K562 (cell line): ENCODE measurements around the gene PLEKHN1. TPM values are rescaled to one million over a fixed set of nuclear protein-coding genes. Genes with fewer than 3 reads are reported as not detected.

ENCODE experiments used
- BRF1 ChIP-seq: IDR thresholded peaks from 3 replicates; pipeline ENCODE4 v1.6.1; 2011; ENCODE audit warnings: borderline replicate concordance, mild to moderate bottlenecking; ENCODE audit not compliant: insufficient read length; ENCODE audit errors: extremely low read depth
- CHD4 ChIP-seq: fragments of 200-600 bp; sonication (generic); IDR thresholded peaks from 3 replicates; pipeline ENCODE4 v1.6.1; 2012; ENCODE audit warnings: low read depth, mild to moderate bottlenecking, mixed read lengths, low read length, inconsistent platforms; ENCODE audit not compliant: insufficient read depth, insufficient replicate concordance, poor library complexity, severe bottlenecking
- DIDO1 ChIP-seq: fragments of 450-650 bp; IDR thresholded peaks from 2 replicates; pipeline ENCODE4 v1.6.1; 2016; ENCODE audit warnings: low read depth, missing biosample characterization, missing genetic modification characterization
- ETV5 ChIP-seq: sonication (generic); formaldehyde crosslinking; IDR thresholded peaks from 2 replicates; pipeline ENCODE4 v1.4.0; 2020; ENCODE audit warnings: low read depth, mild to moderate bottlenecking, missing genetic modification reagents
- KDM5B ChIP-seq: fragments of 200-600 bp; sonication (generic); IDR thresholded peaks from 2 replicates; pipeline ENCODE4 v1.6.1; 2012; ENCODE audit warnings: low read depth, mild to moderate bottlenecking, moderate library complexity, low read length, control low read depth, inconsistent platforms; ENCODE audit not compliant: insufficient replicate concordance
- POLR3A ChIP-seq: IDR thresholded peaks from 2 replicates; pipeline ENCODE4 v1.6.1; 2011; ENCODE audit warnings: borderline replicate concordance, mild to moderate bottlenecking, moderate library complexity; ENCODE audit not compliant: insufficient read length, insufficient read depth; ENCODE audit errors: extremely low read depth
- RBM14 ChIP-seq: fragments of 200-400 bp; formaldehyde crosslinking; IDR thresholded peaks from 2 replicates; pipeline ENCODE4 v1.6.1; 2018; ENCODE audit warnings: low read depth, mild to moderate bottlenecking, low read length, moderate library complexity, borderline replicate concordance; ENCODE audit not compliant: insufficient read depth
- SMARCA4 ChIP-seq: fragments of 450-650 bp; IDR thresholded peaks from 2 replicates; pipeline ENCODE4 v1.6.1; 2016
- STAT6 ChIP-seq: sonication (generic); formaldehyde crosslinking; IDR thresholded peaks from 2 replicates; pipeline ENCODE4 v1.8.1; 2023; ENCODE audit warnings: mild to moderate bottlenecking, missing genetic modification reagents
- TBL1XR1 ChIP-seq, 2 experiments: IDR thresholded peaks; 2 replicates each; pipeline ENCODE4 v1.6.1; 2012; ENCODE audit warnings: improper control_type of control experiment in 2 of 2, low read length in 2 of 2, mild to moderate bottlenecking in 1 of 2
- TEAD4 ChIP-seq, 2 experiments: sonication (generic) in 1 of 2; formaldehyde crosslinking in 1 of 2; IDR thresholded peaks; 2 replicates each; pipeline versions ENCODE4 v1.6.1 to v1.8.0; 2012 to 2022; ENCODE audit warnings: borderline replicate concordance in 1 of 2, inconsistent platforms in 1 of 2, low read length in 1 of 2, mild to moderate bottlenecking in 1 of 2, missing genetic modification reagents in 1 of 2
- ZBTB12 ChIP-seq: fragments of 250-450 bp; sonication (Bioruptor Pico); IDR thresholded peaks from 2 replicates; pipeline ENCODE4 v1.4.0; 2020
- ZNF3 ChIP-seq: fragments of 250-450 bp; sonication (Bioruptor Pico); IDR thresholded peaks from 2 replicates; pipeline ENCODE4 v1.5.0; 2021; ENCODE audit warnings: mild to moderate bottlenecking, moderate library complexity
- ZNF384 ChIP-seq: IDR thresholded peaks from 2 replicates; pipeline ENCODE4 v1.6.1; 2012; ENCODE audit warnings: low read depth, low read length, improper control_type of control experiment
- ZNF655 ChIP-seq: fragments of 250-450 bp; sonication (Bioruptor Pico); IDR thresholded peaks from 2 replicates; pipeline ENCODE4 v1.5.0; 2021
- polyA plus RNA-seq, 8 experiments: library from polyadenylated mRNA; depleted of rRNA in 4 of 8; stranded (reverse) in 5 of 8; unstranded in 3 of 8; fragments of >200 nt; fragmentation: Nextera tagmentation in 2 of 8; fragmentation: Illumina TruSeq in 1 of 8; extraction: Ambion mirVana in 2 of 8; extraction: Trizol in 1 of 8; gene quantifications; 2 replicates each; pipeline versions ENCODE4 v1.2.1 to v1.2.3, GENCODE V29; 2011 to 2014; ENCODE audit warnings: inconsistent platforms in 1 of 8, missing spikeins in 1 of 8
- total RNA-seq, 7 experiments: library from RNA; depleted of rRNA in 6 of 7; stranded (reverse); fragments of >200 nt in 6 of 7; fragmentation: Illumina TruSeq in 2 of 7; extraction: Trizol in 2 of 7; gene quantifications; 2 replicates each; pipeline versions ENCODE4 v1.2.1 to v1.2.3, GENCODE V29; 2011 to 2021; ENCODE audit warnings: low replicate concordance in 1 of 7
- TF ChIP-seq, protein P1 (sequence below): IDR thresholded peaks from 2 replicates; pipeline ENCODE4 v1.6.1; 2012; ENCODE audit warnings: low read depth, low read length, improper control_type of control experiment, borderline replicate concordance
- TF ChIP-seq, protein P2 (sequence below): fragments of 250-450 bp; sonication (Bioruptor Pico); IDR thresholded peaks from 2 replicates; pipeline ENCODE4 v1.8.0; 2022; ENCODE audit warnings: inconsistent platforms

The PLEKHN1 gene
- total and polyA plus RNA-seq, 9 of the 15 experiments (the other 6 are each of a cell fraction or from before 2014, with no cell fraction given): 0.07 to 1.5 (median 0.13) TPM; not detected in 2

GRCh38 chr1:1000357-1001056 is 34.2 kb downstream of the PLEKHN1 start (continued):
- TF ChIP-seq TEAD4 (IDR thresholded peaks at IDR 0.05; ENCODE audit: low read length) (peak; percentile 48), TEAD4 (CRISPR knock-in tag; IDR thresholded peaks at IDR 0.05; ENCODE audit: borderline replicate concordance) (peak; percentile 96; the same call in 1 of the 2 replicates), TBL1XR1 (IDR thresholded peaks at IDR 0.05; ENCODE audit: low read length in 2 of 2) (peak; percentile 78 to 99; a peak in 3 of 4 replicates), BRF1 (no peak), ETV5 (peak; percentile 70), KDM5B (no peak), STAT6 (peak; percentile 97), ZNF384 (no peak), SMARCA4 (0 out of 2 replicates have a peak, but pooled peaks have one; percentile 14), ZBTB12 (CRISPR knock-in tag) (peak; percentile 100), DIDO1 (no peak), CHD4 (no peak), ZNF655 (CRISPR knock-in tag) (no peak), RBM14 (no peak), POLR3A (no peak), ZNF3 (CRISPR knock-in tag) (no peak)
- TF ChIP-seq, protein P1, sequence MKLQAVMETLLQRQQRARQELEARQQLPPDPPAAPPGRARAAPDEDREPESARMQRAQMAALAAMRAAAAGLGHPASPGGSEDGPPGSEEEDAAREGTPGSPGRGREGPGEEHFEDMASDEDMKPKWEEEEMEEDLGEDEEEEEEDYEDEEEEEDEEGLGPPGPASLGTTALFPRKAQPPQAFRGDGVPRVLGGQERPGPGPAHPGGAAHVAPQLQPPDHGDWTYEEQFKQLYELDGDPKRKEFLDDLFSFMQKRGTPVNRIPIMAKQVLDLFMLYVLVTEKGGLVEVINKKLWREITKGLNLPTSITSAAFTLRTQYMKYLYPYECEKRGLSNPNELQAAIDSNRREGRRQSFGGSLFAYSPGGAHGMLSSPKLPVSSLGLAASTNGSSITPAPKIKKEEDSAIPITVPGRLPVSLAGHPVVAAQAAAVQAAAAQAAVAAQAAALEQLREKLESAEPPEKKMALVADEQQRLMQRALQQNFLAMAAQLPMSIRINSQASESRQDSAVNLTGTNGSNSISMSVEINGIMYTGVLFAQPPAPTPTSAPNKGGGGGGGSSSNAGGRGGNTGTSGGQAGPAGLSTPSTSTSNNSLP: no peak
- TF ChIP-seq, protein P2, sequence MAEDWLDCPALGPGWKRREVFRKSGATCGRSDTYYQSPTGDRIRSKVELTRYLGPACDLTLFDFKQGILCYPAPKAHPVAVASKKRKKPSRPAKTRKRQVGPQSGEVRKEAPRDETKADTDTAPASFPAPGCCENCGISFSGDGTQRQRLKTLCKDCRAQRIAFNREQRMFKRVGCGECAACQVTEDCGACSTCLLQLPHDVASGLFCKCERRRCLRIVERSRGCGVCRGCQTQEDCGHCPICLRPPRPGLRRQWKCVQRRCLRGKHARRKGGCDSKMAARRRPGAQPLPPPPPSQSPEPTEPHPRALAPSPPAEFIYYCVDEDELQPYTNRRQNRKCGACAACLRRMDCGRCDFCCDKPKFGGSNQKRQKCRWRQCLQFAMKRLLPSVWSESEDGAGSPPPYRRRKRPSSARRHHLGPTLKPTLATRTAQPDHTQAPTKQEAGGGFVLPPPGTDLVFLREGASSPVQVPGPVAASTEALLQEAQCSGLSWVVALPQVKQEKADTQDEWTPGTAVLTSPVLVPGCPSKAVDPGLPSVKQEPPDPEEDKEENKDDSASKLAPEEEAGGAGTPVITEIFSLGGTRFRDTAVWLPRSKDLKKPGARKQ: no peak
